Measurements from ENCODE around the gene PCDH15.

Gene PCDH15

DNA sequence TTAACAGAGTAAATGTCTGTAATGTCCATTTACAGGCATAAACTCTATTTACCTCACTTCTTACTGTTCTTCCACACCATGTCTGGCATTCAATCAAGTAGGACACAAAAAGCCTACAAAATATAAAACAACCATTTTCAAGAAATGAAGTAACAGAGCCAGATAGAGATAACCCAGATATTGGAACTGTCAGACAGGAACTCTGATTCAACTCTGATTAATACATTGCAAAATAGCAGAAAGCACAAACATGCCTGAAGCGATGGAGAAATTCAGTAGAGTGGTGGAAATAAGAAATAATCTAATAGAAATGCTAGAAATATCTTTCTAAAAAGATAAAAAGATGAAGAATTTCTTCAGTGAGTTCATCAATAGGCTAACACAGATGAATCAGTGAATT is 964.4 kb downstream of the PCDH15 start:
- DNase-seq, result peak; percentile 17

DNA sequence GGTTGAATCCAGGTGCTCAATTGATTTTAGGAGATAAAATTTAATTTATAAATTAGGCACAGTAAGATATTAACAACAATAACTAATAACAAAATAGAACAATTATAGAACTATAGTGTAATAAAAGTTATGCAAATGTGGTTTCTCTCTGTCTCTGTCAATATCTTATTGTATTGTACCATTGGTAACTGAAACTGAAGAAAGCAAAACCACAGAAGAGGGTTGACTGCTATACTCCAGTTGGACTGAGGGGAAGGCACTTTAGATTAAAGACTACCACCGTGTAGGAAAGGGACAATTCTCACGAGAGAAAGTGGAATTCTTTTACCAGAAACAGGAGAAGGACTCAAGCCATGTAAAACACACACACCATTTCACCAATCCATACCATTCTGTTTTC is 967.1 kb downstream of the PCDH15 start:
- no peak for DNase-seq

DNA sequence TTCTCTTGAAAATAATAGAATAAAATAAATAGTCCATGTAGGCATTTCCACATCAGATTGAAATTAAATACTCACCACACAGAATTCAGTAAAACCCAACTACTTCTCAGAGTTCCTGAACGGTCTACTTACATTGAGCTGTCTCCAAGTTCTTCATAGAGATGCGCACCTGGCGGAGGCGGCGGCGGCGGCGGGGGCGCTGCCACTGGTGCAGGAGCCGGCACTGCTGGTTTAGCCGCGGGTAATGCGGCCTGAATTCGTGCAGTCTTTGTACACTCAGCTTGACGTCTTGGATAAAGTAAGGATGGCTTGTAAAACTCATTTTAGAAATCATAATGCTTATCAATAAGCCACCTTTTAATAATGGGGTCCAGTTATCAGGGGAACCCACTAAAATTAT is 973.8 kb downstream of the PCDH15 start:
- no peak for DNase-seq

DNA sequence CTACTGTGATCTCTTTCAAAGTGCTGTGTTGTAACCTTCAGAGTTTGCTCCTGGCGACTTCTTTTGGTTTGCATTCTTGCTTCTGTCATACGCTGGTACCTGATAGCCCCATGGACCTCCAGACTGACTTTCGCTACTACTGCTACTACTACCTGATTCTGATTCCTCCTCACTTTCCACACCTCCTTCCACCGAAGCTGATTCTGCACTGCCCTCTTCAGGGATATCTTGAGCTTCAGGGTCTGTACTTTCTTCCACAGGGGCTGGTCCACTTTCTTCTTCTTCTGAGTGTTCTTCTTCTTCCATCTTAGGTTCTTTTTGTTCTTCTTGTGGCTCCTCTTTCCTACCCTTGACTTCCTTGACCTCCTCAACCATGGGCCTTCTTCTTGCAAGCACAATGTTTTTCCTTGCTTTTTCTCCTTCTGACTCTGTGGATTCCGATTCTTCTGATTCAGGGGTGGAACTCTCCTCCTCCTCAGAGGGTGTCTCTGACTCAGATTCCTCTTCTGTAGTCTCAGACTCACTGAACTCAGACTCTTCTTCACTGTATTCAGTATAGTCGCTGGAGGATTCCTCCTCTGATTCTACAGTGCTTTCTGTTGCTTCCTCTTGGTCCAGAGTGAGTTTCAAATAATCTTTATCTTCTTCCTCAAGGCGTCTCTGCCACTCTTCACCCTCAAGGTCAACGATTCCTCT is 992.2 kb downstream of the PCDH15 start:
- DNase-seq, result peak; percentile 1

DNA sequence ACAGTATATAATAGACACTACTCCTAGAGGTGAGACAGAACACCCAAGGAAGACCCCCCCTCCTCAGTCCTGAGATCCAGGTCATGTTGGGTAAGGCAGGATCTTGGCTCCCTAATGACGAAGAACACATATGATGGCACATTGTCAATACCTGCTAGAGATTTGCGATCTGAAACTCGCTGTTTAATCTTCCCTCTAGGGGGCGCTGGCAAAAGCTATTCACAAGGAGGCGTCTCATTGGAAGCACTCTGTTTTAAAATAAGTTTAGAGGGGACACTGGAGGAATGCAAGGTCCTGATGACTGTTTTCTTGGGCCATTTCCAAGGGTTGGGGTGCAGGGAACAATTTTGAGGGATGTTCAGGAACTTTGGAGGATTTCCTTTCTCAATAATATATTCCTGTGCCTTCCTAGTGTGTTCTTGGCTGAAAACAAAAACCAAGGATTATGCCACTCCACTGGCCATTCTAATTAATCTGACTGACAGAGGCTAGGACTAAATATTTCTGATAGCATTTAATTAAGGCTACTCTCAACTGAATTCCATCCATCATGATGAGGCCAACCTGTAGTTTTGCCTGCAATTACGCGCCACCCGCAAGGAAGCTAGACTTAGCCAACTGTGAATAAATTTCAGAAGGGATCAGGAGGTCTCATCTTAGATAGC is 1014.7 kb downstream of the PCDH15 start:
- DNase-seq, result peak; percentile 8

DNA sequence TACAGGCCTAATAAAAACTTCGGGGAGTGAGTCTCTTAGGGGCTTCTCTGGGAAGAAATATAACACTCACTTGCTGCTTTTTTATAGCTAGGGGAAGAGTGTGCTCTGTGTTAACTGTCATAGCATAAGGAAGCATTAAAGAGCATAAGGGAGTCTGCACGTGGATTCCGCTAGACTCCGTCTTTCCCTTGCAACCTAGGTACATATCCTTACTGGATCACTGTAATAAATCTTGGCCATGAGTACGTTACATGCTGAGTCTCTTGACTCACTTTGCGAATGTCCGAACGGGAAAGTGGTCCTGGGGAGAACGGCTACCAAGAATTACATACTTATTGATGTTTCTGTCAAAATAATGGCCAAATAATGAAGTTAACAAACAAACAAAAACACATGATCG is 1029.3 kb downstream of the PCDH15 start:
- DNase-seq, result no peak

DNA sequence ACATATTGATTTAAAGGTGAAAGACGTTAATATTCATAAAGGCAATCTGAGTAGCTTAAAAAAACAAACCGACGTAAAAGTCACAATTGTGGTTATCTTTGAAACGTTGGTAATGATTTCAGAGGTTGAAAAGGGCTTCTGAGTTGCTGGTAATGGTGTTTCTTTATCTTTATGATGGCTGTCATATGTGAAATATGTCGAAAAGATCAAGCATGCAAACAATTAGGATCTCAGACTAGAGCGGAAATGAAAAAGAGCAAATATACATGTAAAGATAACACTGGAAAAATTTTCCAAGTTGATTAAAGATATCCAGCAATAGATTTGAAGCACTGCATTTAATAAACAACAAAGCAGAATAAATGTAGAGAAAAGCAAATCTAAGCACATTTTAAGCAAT is 1030.1 kb downstream of the PCDH15 start:
- no peak for DNase-seq

DNA sequence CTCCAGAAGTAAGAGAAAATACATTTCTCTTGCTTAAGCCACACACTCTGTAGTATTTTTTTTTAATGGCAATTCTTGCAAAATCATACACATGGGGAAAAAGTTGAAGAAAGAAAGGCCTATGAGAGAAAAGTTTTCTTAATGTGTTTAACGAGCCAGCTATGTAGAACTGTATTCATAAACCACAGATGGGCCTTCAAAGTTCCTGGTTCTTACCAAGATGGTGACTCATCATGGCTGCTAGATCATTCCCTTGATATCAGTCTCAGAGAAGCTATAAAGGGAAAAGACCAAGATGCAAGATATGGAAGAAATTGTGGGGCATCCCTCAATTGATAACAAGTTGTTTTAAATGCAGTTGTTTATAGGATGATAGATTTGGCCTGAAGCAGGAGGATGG is 1035.7 kb downstream of the PCDH15 start:
- peak; percentile 59 for DNase-seq

DNA sequence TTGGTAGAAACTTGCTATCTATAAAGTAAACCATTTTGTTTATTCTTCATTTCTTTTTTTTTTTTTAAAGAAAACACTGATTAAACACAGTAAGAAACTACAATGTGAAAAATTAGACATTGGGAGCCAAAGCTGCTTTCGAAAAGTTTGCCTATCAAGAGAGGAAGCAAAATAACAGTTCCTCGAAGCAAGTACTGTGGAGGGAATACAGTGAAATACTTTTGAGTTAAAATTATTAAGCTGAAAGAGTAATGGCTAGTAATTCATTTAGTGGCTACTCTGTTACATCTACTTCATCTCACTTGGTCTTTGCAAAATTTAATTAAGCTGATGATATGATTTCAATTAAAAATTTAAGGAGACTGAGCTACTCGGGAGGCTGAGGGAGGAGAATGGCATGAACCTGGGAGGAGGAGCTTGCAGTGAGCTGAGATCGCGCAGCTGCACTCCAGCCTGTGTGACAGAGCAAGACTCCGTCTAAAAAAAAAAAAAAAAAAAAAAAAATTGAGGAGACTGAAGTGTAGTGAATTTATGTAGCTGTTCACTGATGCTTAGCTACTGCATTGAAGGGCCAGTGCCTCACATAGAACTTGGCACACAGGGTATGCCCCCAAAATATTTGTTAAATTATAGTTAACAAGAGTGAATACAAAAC is 1046.3 kb downstream of the PCDH15 start:
- no peak for DNase-seq
